ENCODE data around the gene ZNF319.
"Not testable (repeated sequence)": the region's sequence is repeated elsewhere in the genome, so short reads cannot be mapped to it uniquely, and the experiment has no call there.

Gene ZNF319

GRCh38 chr16:57987441-57988177 is 12.9 kb downstream of the ZNF319 start:
- Histone ChIP-seq H3K4me1 (ENCODE audit: control insufficient read depth in 5 of 5, insufficient read depth in 5 of 5, low read length in 5 of 5) (peaks cover 0 to 15% (median 14%) of the 10 kb centered on the region in 5 donors), H3K9me3 (ENCODE audit: control insufficient read depth in 5 of 5, low read length in 5 of 5) (no peaks in the 10 kb centered on the region), H3K27ac (ENCODE audit: low read depth, low read length) (no peak overlapping the region), H3K9ac (ENCODE audit: low read length in 5 of 5) (no peak overlapping the region), H3K4me3 (ENCODE audit: low read depth in 1 of 5, low read length in 5 of 5) (no peak overlapping the region), H3K36me3 (ENCODE audit: control insufficient read depth in 5 of 5, insufficient read depth in 5 of 5, low read length in 5 of 5) (no peaks in the 10 kb centered on the region), H3K27me3 (ENCODE audit: control insufficient read depth in 5 of 5, insufficient read depth in 4 of 5, low read length in 5 of 5) (peaks cover 0 to 7% (median 3%) of the 10 kb centered on the region in 5 donors)

- Histone ChIP-seq H3K4me1 (ENCODE audit: control insufficient read depth in 5 of 5, insufficient read depth in 5 of 5, low read length in 5 of 5) (peaks cover 0 to 15% (median 14%) of the 10 kb centered on the region in 5 donors), H3K4me3 (ENCODE audit: low read depth in 1 of 5, low read length in 5 of 5) (no peak overlapping the region), H3K9ac (ENCODE audit: low read length in 5 of 5) (no peak overlapping the region), H3K9me3 (ENCODE audit: control insufficient read depth in 5 of 5, low read length in 5 of 5) (no peaks in the 10 kb centered on the region), H3K36me3 (ENCODE audit: control insufficient read depth in 5 of 5, insufficient read depth in 5 of 5, low read length in 5 of 5) (no peaks in the 10 kb centered on the region), H3K27ac (ENCODE audit: low read depth, low read length) (no peak overlapping the region), H3K27me3 (ENCODE audit: control insufficient read depth in 5 of 5, insufficient read depth in 4 of 5, low read length in 5 of 5) (peaks cover 0 to 10% (median 6%) of the 10 kb centered on the region in 5 donors)
These were observed 14.3 kb downstream of the ZNF319 start for GRCh38 chr16:57986196-57986595.

- Histone ChIP-seq H3K9ac (ENCODE audit: low read length in 5 of 5) (peak overlapping the region in 2 of 5 donors; percentile 48 to 62), H3K27me3 (ENCODE audit: control insufficient read depth in 5 of 5, insufficient read depth in 4 of 5, low read length in 5 of 5) (peaks cover 0 to 10% (median 9%) of the 10 kb centered on the region in 5 donors), H3K9me3 (ENCODE audit: control insufficient read depth in 5 of 5, low read length in 5 of 5) (no peaks in the 10 kb centered on the region), H3K4me3 (ENCODE audit: low read depth in 1 of 5, low read length in 5 of 5) (peak overlapping the region in 4 of 5 donors; percentile 62 to 71 (median 66)), H3K27ac (ENCODE audit: low read depth, low read length) (no peak overlapping the region), H3K36me3 (ENCODE audit: control insufficient read depth in 5 of 5, insufficient read depth in 5 of 5, low read length in 5 of 5) (no peaks in the 10 kb centered on the region), H3K4me1 (ENCODE audit: control insufficient read depth in 5 of 5, insufficient read depth in 5 of 5, low read length in 5 of 5) (peaks cover 0 to 15% (median 14%) of the 10 kb centered on the region in 5 donors)
These were observed 15.0 kb downstream of the ZNF319 start for GRCh38 chr16:57985204-57986181.

- Histone ChIP-seq H3K4me1 (ENCODE audit: control insufficient read depth in 5 of 5, insufficient read depth in 5 of 5, low read length in 5 of 5) (peaks cover 0 to 15% (median 14%) of the 10 kb centered on the region in 5 donors), H3K4me3 (ENCODE audit: low read depth in 1 of 5, low read length in 5 of 5) (peak overlapping the region in 4 of 5 donors; percentile 62 to 71 (median 66)), H3K27ac (ENCODE audit: low read depth, low read length) (no peak overlapping the region), H3K27me3 (ENCODE audit: control insufficient read depth in 5 of 5, insufficient read depth in 4 of 5, low read length in 5 of 5) (peaks cover 0 to 10% (median 9%) of the 10 kb centered on the region in 5 donors), H3K9ac (ENCODE audit: low read length in 5 of 5) (peak overlapping the region in 3 of 5 donors; percentile 26 to 64 (median 37)), H3K9me3 (ENCODE audit: control insufficient read depth in 5 of 5, low read length in 5 of 5) (no peaks in the 10 kb centered on the region), H3K36me3 (ENCODE audit: control insufficient read depth in 5 of 5, insufficient read depth in 5 of 5, low read length in 5 of 5) (no peaks in the 10 kb centered on the region)
These were observed 15.8 kb downstream of the ZNF319 start for GRCh38 chr16:57984443-57985203.

DNA sequence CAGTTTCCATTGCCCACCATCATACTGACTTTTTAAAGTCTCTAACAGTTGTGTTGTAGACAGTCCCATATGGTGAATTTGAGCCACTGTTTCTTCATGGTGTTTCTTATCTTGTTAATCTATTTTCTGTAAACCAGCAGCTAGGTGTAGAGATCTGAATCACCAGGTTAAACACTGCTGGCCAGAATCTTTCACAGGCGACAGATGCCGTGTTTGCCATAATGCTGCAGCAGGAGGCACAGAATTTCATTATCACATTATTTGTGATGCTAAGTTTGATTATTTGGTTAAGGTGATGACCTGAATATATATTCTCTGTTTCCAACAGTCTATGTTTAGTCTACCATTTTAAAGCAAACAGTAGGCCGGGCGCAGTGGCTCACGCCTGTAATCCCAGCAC is 18.1 kb downstream of the ZNF319 start:
- no peaks in the 10 kb centered on the region for H3K9me3 ChIP-seq (ENCODE audit: control insufficient read depth in 5 of 5, low read length in 5 of 5)
- H3K36me3 ChIP-seq (ENCODE audit: control insufficient read depth in 5 of 5, insufficient read depth in 5 of 5, low read length in 5 of 5), result no peaks in the 10 kb centered on the region
- peaks cover 0 to 11% (median 10%) of the 10 kb centered on the region in 5 donors for H3K27me3 ChIP-seq (ENCODE audit: control insufficient read depth in 5 of 5, insufficient read depth in 4 of 5, low read length in 5 of 5)
- H3K4me1 ChIP-seq (ENCODE audit: control insufficient read depth in 5 of 5, insufficient read depth in 5 of 5, low read length in 5 of 5), result peaks cover 0 to 15% (median 14%) of the 10 kb centered on the region in 5 donors
- no peak overlapping the region for H3K9ac ChIP-seq (ENCODE audit: low read length in 5 of 5)
- no peak overlapping the region for H3K4me3 ChIP-seq (ENCODE audit: low read depth in 1 of 5, low read length in 5 of 5)
- no peak overlapping the region for H3K27ac ChIP-seq (ENCODE audit: low read depth, low read length)

GRCh38 chr16:57981636-57982035 is 18.8 kb downstream of the ZNF319 start:
- H3K36me3 ChIP-seq (ENCODE audit: control insufficient read depth in 5 of 5, insufficient read depth in 5 of 5, low read length in 5 of 5), result no peaks in the 10 kb centered on the region
- peaks cover 0 to 11% (median 10%) of the 10 kb centered on the region in 5 donors for H3K27me3 ChIP-seq (ENCODE audit: control insufficient read depth in 5 of 5, insufficient read depth in 4 of 5, low read length in 5 of 5)
- no peak overlapping the region for H3K9ac ChIP-seq (ENCODE audit: low read length in 5 of 5)
- no peaks in the 10 kb centered on the region for H3K9me3 ChIP-seq (ENCODE audit: control insufficient read depth in 5 of 5, low read length in 5 of 5)
- no peak overlapping the region for H3K27ac ChIP-seq (ENCODE audit: low read depth, low read length)
- no peak overlapping the region for H3K4me3 ChIP-seq (ENCODE audit: low read depth in 1 of 5, low read length in 5 of 5)
- H3K4me1 ChIP-seq (ENCODE audit: control insufficient read depth in 5 of 5, insufficient read depth in 5 of 5, low read length in 5 of 5), result peaks cover 0 to 15% (median 14%) of the 10 kb centered on the region in 5 donors

- H3K9ac ChIP-seq (ENCODE audit: low read length in 5 of 5), result no peak overlapping the region
- no peaks in the 10 kb centered on the region for H3K9me3 ChIP-seq (ENCODE audit: control insufficient read depth in 5 of 5, low read length in 5 of 5)
- H3K27ac ChIP-seq (ENCODE audit: low read depth, low read length), result no peak overlapping the region
- H3K36me3 ChIP-seq (ENCODE audit: control insufficient read depth in 5 of 5, insufficient read depth in 5 of 5, low read length in 5 of 5), result no peaks in the 10 kb centered on the region
- H3K27me3 ChIP-seq (ENCODE audit: control insufficient read depth in 5 of 5, insufficient read depth in 4 of 5, low read length in 5 of 5), result peaks cover 0 to 9% (median 7%) of the 10 kb centered on the region in 5 donors
- H3K4me1 ChIP-seq (ENCODE audit: control insufficient read depth in 5 of 5, insufficient read depth in 5 of 5, low read length in 5 of 5), result peaks cover 0 to under 1% (median 0%) of the 10 kb centered on the region in 5 donors
- H3K4me3 ChIP-seq (ENCODE audit: low read depth in 1 of 5, low read length in 5 of 5), result no peak overlapping the region
These were observed 21.4 kb downstream of the ZNF319 start for GRCh38 chr16:57979006-57979585.

DNA sequence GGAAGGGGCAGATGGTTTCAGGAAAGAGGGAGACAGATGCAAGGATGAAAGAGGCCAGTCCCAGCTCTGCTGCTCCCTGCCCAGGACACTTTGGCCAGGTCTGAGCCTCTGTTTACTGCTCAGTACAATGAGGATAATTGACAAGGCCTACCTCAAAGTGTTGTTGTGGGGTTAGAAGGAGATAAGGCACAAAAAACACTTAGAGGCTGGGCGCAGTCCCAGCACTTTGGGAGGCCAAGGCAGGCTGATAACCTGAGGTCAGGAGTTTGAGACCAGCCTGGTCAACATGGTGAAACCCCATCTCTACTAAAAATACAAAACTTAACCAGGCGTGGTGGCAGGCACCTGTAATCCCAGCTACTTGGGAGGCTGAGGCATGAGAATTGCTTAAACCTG is 22.4 kb downstream of the ZNF319 start:
- H3K4me3 ChIP-seq (ENCODE audit: low read depth in 1 of 5, low read length in 5 of 5); H3K9ac ChIP-seq (ENCODE audit: low read length in 5 of 5): not testable (repeated sequence)

GRCh38 chr16:57977418-57978069 is 22.9 kb downstream of the ZNF319 start:
- Histone ChIP-seq H3K4me3 (ENCODE audit: low read depth in 1 of 5, low read length in 5 of 5) (no peak overlapping the region), H3K36me3 (ENCODE audit: control insufficient read depth in 5 of 5, insufficient read depth in 5 of 5, low read length in 5 of 5) (no peaks in the 10 kb centered on the region), H3K9me3 (ENCODE audit: control insufficient read depth in 5 of 5, low read length in 5 of 5) (no peaks in the 10 kb centered on the region), H3K9ac (ENCODE audit: low read length in 5 of 5) (no peak overlapping the region), H3K27me3 (ENCODE audit: control insufficient read depth in 5 of 5, insufficient read depth in 4 of 5, low read length in 5 of 5) (peaks cover 0 to 10% (median 7%) of the 10 kb centered on the region in 5 donors), H3K27ac (ENCODE audit: low read depth, low read length) (no peak overlapping the region), H3K4me1 (ENCODE audit: control insufficient read depth in 5 of 5, insufficient read depth in 5 of 5, low read length in 5 of 5) (no peaks in the 10 kb centered on the region)

More for the DNA sequence above, 22.4 kb downstream of the ZNF319 start:
- H3K27ac ChIP-seq (ENCODE audit: low read depth, low read length); H3K4me1 ChIP-seq (ENCODE audit: control insufficient read depth in 5 of 5, insufficient read depth in 5 of 5, low read length in 5 of 5); H3K27me3 ChIP-seq (ENCODE audit: control insufficient read depth in 5 of 5, insufficient read depth in 4 of 5, low read length in 5 of 5); H3K9me3 ChIP-seq (ENCODE audit: control insufficient read depth in 5 of 5, low read length in 5 of 5); H3K36me3 ChIP-seq (ENCODE audit: control insufficient read depth in 5 of 5, insufficient read depth in 5 of 5, low read length in 5 of 5): not testable (repeated sequence)
